Keratinocyte (primary cell): ENCODE data around the gene SLC22A12. TPM values are rescaled to one million over a fixed set of nuclear protein-coding genes. Genes with fewer than 3 reads are reported as not detected.

Experiments
- DNase-seq: peaks from one replicate; pipeline ENCODE4 v3.0.0-alpha.2; 2011; ENCODE audit warnings: low read depth, missing footprints, low spot score
- FAIRE-seq: peaks from 2 replicates; lab custom pipeline; 2011; peaks lifted over from hg19 to GRCh38; lab: Jason Lieb, UNC
- H2AFZ ChIP-seq: 2 replicates; pipeline ENCODE4 v1.6.0; 2012; ENCODE audit warnings: low read length, control low read depth, inconsistent platforms; ENCODE audit not compliant: control insufficient read depth
- H3K27ac ChIP-seq: 2 replicates; pipeline ENCODE4 v1.5.1; 2011; ENCODE audit warnings: low read length; ENCODE audit not compliant: control insufficient read depth, insufficient read depth
- H3K27me3 ChIP-seq: 3 replicates; pipeline ENCODE4 v1.6.0; 2011; ENCODE audit warnings: low read length; ENCODE audit not compliant: control insufficient read depth, insufficient read depth; ENCODE audit errors: extremely low read depth
- H3K36me3 ChIP-seq, 2 experiments: 2 replicates in 1 of 2; 3 replicates in 1 of 2; pipeline ENCODE4 v1.5.1; 2011; ENCODE audit warnings: low read length in 2 of 2, mild to moderate bottlenecking in 1 of 2; ENCODE audit not compliant: control insufficient read depth in 2 of 2, insufficient read depth in 2 of 2; ENCODE audit errors: extremely low read depth in 1 of 2
- H3K4me1 ChIP-seq: 3 replicates; pipeline ENCODE4 v1.5.1; 2011; ENCODE audit warnings: low read length; ENCODE audit not compliant: control insufficient read depth, insufficient read depth; ENCODE audit errors: extremely low read depth
- H3K4me2 ChIP-seq: 3 replicates; pipeline ENCODE4 v1.6.0; 2011; ENCODE audit warnings: low read depth, low read length; ENCODE audit not compliant: control insufficient read depth, insufficient read depth; ENCODE audit errors: extremely low read depth
- H3K4me3 ChIP-seq, 3 experiments: fragments of 200-600 bp in 1 of 3; sonication (generic) in 1 of 3; 2 replicates in 2 of 3; 3 replicates in 1 of 3; pipeline ENCODE4 v1.5.1; 2011 to 2016; ENCODE audit warnings: low read length in 3 of 3, mild to moderate bottlenecking in 3 of 3, control low read depth in 2 of 3, inconsistent platforms in 1 of 3, low read depth in 1 of 3, mixed read lengths in 1 of 3, mixed run types in 1 of 3, moderate library complexity in 1 of 3; ENCODE audit not compliant: control insufficient read depth in 2 of 3, insufficient read depth in 2 of 3; ENCODE audit errors: extremely low read depth in 1 of 3
- H3K79me2 ChIP-seq: 2 replicates; pipeline ENCODE4 v1.6.0; 2012; ENCODE audit warnings: low read length; ENCODE audit not compliant: control insufficient read depth, insufficient read depth
- H3K9ac ChIP-seq: 3 replicates; pipeline ENCODE4 v1.6.0; 2011; ENCODE audit warnings: low read length; ENCODE audit not compliant: control insufficient read depth, insufficient read depth; ENCODE audit errors: extremely low read depth
- H3K9me1 ChIP-seq: 3 replicates; pipeline ENCODE4 v1.6.0; 2011; ENCODE audit warnings: low read length; ENCODE audit not compliant: control insufficient read depth, insufficient read depth; ENCODE audit errors: extremely low read depth
- H3K9me3 ChIP-seq: 2 replicates; pipeline ENCODE4 v1.5.1; 2012; ENCODE audit warnings: low read depth, low read length; ENCODE audit not compliant: control insufficient read depth
- H4K20me1 ChIP-seq: 3 replicates; pipeline ENCODE4 v1.6.0; 2011; ENCODE audit warnings: low read length; ENCODE audit not compliant: control insufficient read depth, insufficient read depth; ENCODE audit errors: extremely low read depth
- EZH2 ChIP-seq: IDR thresholded peaks from one replicate; pipeline ENCODE4 v1.6.1; 2012; ENCODE audit warnings: inconsistent platforms, mild to moderate bottlenecking, low read length, moderate library complexity
- dilution Hi-C: fragments of 300-500 bp; cut with MboI; formaldehyde crosslinking; loops from one replicate; pipeline ENCODE4 v1.7.0; 2020; ENCODE audit warnings: low sequenced_read_pairs; ENCODE audit not compliant: extremely low pct_ligation_motif_present
- polyA plus RNA-seq, 5 experiments: library from polyadenylated mRNA; depleted of rRNA in 3 of 5; stranded (reverse) in 3 of 5; stranded (forward) in 1 of 5; unstranded in 1 of 5; fragments of >200 nt; gene quantifications; 1 replicate in 1 of 5; 2 replicates in 3 of 5; 3 replicates in 1 of 5; pipeline versions ENCODE4 v1.2.1 to v1.2.3, GENCODE V29; 2011 to 2012; ENCODE audit warnings: missing spikeins in 2 of 5, low read depth in 1 of 5, low replicate concordance in 1 of 5
- TF ChIP-seq, protein P1 (sequence below), 3 experiments: IDR thresholded peaks in 1 of 3; conservative IDR thresholded peaks in 1 of 3; optimal IDR thresholded peaks in 1 of 3; 2 replicates in 2 of 3; 3 replicates in 1 of 3; pipeline versions ENCODE3 to v1.5.1; 2011; ENCODE audit warnings: low read length in 3 of 3, mild to moderate bottlenecking in 3 of 3, moderate library complexity in 2 of 3, control low read depth in 1 of 3, inconsistent platforms in 1 of 3; ENCODE audit not compliant: insufficient read depth in 2 of 3; ENCODE audit errors: extremely low read depth in 1 of 3

SLC22A12 gene
- polyA plus RNA-seq, 1 donor (not counting 4 experiments of a cell fraction or from before 2014, with no cell fraction given) = not detected

GRCh38 chr11:64602466-64603070 is 11.5 kb downstream of the SLC22A12 start:
- DNase-seq = no peak
- Histone ChIP-seq H3K27ac (no peak overlapping the region), H3K4me2 (no peak overlapping the region), H3K9me1 (no peaks in the 10 kb centered on the region), H3K27me3 (peaks cover 23% of the 10 kb centered on the region), H3K36me3 (no peaks in the 10 kb centered on the region), H3K4me3 (no peak overlapping the region), H4K20me1 (no peaks in the 10 kb centered on the region), H3K9ac (no peak overlapping the region), H3K9me3 (no peaks in the 10 kb centered on the region), H3K4me1 (no peaks in the 10 kb centered on the region), H3K79me2 (no peaks in the 10 kb centered on the region), H2AFZ (no peak overlapping the region)
- TF ChIP-seq EZH2 = no peak
- TF ChIP-seq, protein P1, sequence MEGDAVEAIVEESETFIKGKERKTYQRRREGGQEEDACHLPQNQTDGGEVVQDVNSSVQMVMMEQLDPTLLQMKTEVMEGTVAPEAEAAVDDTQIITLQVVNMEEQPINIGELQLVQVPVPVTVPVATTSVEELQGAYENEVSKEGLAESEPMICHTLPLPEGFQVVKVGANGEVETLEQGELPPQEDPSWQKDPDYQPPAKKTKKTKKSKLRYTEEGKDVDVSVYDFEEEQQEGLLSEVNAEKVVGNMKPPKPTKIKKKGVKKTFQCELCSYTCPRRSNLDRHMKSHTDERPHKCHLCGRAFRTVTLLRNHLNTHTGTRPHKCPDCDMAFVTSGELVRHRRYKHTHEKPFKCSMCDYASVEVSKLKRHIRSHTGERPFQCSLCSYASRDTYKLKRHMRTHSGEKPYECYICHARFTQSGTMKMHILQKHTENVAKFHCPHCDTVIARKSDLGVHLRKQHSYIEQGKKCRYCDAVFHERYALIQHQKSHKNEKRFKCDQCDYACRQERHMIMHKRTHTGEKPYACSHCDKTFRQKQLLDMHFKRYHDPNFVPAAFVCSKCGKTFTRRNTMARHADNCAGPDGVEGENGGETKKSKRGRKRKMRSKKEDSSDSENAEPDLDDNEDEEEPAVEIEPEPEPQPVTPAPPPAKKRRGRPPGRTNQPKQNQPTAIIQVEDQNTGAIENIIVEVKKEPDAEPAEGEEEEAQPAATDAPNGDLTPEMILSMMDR (optimal IDR thresholded peaks at IDR 0.05 in 1 of 3, IDR thresholded peaks at IDR 0.05 in 1 of 3, conservative IDR thresholded peaks at IDR 0.05 in 1 of 3; ENCODE audit: extremely low read depth in 1 of 3, insufficient read depth in 2 of 3, low read length in 3 of 3) = no peak
- dilution Hi-C loops = no loop called here
- FAIRE-seq = no peak

DNA sequence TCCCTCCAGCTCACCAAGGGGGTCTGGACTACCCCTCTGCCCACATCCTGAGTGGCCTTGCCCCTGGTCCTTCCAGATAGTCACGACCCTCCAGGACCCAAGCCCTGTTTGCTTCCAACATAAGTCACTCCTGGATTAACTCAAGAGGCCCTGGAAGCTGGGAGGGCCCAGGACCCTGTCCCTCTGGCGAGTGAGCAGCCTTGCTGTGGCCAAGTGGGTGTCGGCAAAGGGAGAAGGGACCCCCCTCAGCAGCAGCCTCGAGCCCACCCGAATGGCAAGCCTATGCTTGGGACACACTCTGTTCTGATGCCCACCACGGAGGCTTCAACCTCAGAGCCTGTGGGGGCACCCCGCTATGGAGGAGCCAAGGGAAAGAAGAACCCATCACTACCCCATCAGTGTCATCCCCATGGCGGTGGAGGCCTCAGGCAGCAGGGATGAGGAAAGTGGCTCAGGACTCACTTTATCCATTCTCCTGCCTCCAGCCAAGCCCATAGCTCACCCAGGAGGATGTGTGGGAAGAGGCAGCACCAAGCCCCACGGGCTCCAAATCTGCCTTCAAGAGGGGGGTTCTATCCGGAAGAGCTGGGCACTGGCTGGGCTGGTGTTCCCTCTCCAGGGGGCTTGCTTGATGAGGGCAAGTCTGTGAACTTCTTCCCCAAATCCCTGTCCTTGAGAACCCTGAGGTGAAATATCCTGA is 12.5 kb downstream of the SLC22A12 start:
- no peak overlapping the region for H3K4me3 ChIP-seq
- peaks cover 32% of the 10 kb centered on the region for H3K27me3 ChIP-seq
- no peaks in the 10 kb centered on the region for H4K20me1 ChIP-seq
- H3K9me3 ChIP-seq = no peaks in the 10 kb centered on the region
- no peaks in the 10 kb centered on the region for H3K79me2 ChIP-seq
- DNase-seq (no peak), FAIRE-seq (no peak)
- H3K4me2 ChIP-seq = no peak overlapping the region
- no peak overlapping the region for H2AFZ ChIP-seq
- TF ChIP-seq, protein P1 (optimal IDR thresholded peaks at IDR 0.05 in 1 of 3, IDR thresholded peaks at IDR 0.05 in 1 of 3, conservative IDR thresholded peaks at IDR 0.05 in 1 of 3; ENCODE audit: extremely low read depth in 1 of 3, insufficient read depth in 2 of 3, low read length in 3 of 3) = no peak
- no peak for TF ChIP-seq EZH2
- H3K27ac ChIP-seq = no peak overlapping the region
- H3K9ac ChIP-seq = no peak overlapping the region
- dilution Hi-C loops = no loop called here
- no peaks in the 10 kb centered on the region for H3K4me1 ChIP-seq
- H3K36me3 ChIP-seq = no peaks in the 10 kb centered on the region
- no peaks in the 10 kb centered on the region for H3K9me1 ChIP-seq
